ENCODE results near the gene DIO2.

DIO2 gene

GRCh38 chr14:80211153-80212022 is at the start of gene DIO2:
DIO2 (minus strand) TSS chr14:80211504; CDS start chr14:80211472, 32 bp downstream.
- DNase-seq, result peak in 48 of 56 donors; percentile 7 to 86 (median 49)

- DNase-seq, result no peak
These were observed 49.3 kb upstream of the DIO2 start for GRCh38 chr14:80260645-80261044.

GRCh38 chr14:80239631-80240030 is 28.3 kb upstream of the DIO2 start:
- no peak for DNase-seq

GRCh38 chr14:80237143-80237542 is 25.8 kb upstream of the DIO2 start:
- no peak for DNase-seq

GRCh38 chr14:80233470-80234089 is 22.3 kb upstream of the DIO2 start:
- DNase-seq, result no peak

DNA sequence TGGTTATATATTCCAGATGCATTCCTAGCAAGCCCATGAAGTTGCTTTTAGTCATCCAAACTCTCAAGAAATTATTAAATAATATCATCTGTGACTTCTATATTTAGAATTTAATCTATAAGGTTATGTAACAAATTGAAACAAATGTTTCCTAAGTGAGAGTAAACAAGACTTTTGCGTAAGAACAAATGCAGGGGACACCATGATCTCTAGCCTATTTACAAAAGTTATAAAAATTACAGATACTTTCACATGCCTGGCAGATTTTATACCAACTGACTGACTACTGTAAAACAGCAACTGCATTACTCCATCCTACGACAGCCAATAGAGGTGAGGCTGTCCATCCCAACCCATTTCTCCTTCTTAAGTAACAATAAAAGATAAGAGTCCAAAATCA is 20.4 kb upstream of the DIO2 start:
- no peak for DNase-seq

GRCh38 chr14:80223696-80224465 is 12.6 kb upstream of the DIO2 start:
- no peak for DNase-seq

DNA sequence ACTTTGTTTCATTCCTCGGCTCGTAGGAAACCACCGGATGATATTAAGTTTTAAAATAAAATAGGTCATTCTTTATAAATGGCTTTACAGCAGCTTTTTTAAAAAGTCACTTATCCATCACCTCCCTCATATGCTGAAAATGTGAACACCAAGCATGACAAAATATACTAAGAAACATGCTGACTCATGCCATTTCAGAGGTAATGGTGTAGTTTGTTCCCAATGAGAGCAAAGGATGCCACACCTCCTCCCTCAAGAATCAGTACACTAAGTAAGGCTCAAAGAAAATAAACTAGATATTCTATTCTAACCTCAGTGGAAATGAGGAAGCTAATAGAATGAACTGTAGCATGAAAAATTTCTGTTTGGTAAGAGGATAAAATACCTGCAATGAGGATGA is 5.5 kb upstream of the DIO2 start:
- no peak for DNase-seq

- DNase-seq, result peak in 3 of 56 donors; percentile 0 to 27 (median 3)
These were observed 4.7 kb upstream of the DIO2 start for GRCh38 chr14:80215756-80216581.

GRCh38 chr14:80215081-80215480 is 3.8 kb upstream of the DIO2 start:
- no peak for DNase-seq

- DNase-seq, result peak in 2 of 56 donors; percentile 4 to 14
These were observed 2.3 kb upstream of the DIO2 start for GRCh38 chr14:80213602-80214001.

GRCh38 chr14:80212023-80212397 is 706 bp upstream of the DIO2 start:
- DNase-seq, result no peak

DNA sequence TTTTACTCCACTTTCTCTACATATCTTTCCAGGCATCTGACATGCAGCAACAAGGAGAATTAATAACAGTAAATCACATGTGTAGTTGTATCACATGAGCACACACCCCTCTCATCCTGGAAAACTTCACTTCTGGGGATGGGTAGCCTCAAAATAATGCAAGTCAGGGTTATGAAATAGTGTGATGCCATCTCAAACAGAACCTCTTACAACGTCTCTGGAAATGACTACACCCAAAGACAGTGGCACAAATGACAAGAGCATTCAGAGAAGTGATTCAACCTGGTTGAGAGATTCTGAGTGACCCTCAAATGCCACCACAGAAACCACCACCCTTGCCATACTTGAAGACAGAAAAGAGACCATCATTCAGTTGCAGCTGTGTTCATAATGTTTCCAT is 2.8 kb downstream of the DIO2 start:
- no peak for DNase-seq

DNA sequence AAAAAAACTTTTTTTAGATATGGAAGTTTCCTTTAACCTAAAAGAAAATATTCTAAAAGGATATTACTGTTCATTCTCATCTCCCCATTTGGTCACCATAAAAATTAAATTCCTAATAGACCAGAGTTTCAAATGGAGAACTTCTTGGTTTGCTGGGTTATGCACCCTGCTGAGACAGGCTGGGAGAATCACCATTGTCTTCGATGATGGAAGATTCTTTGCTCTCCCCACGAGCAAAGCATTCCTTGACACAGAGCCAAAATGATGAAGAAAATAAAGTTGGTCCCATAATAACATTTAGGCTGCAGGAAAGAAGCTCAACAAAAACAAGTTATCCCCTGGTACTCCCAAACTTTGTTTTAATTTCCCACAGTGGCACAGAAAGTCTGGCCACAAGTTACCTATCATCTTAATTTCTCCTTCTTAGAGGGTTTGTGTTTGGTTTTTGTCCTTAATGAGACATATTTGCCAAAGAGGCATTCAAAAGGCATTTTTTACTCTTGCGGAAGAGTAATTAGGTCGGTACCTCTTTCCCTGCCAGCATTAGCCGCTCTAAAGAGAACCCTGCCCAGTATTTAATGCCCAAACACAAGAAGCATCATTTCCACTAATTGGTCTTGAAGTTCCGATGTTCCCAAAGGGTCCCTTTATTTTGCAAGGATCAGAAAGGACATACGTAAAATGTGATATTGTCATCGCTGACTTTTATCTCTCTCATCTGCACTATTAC is 4.8 kb downstream of the DIO2 start:
- DNase-seq, result peak in 2 of 56 donors; percentile 12 to 17

GRCh38 chr14:80202888-80203562 is 8.3 kb downstream of the DIO2 start:
- DNase-seq, result no peak

DNA sequence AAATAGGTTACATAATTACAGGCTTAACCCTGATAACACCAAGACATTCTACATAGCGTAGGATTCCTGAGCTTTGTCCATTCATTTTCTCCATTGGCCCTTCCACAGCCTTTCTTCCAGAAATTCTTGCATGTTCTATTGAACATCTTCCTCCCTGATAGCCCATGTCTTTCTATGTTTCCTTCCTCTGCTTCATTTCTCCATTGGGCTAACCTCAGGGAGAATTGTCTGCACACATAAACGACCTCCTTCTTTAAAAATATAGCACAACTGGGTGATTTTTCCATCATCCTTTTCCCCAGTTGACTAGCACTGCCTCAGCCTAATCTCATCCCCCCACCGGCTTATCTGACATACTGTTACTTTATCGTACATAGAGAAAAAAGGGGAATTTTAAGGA is 11.2 kb downstream of the DIO2 start:
- no peak for DNase-seq

- DNase-seq, result no peak
These were observed 22.7 kb downstream of the DIO2 start for GRCh38 chr14:80188571-80188970.

- DNase-seq, result no peak
These were observed 25.0 kb downstream of the DIO2 start for GRCh38 chr14:80186301-80186800.

GRCh38 chr14:80176893-80177292 is 34.4 kb downstream of the DIO2 start:
- DNase-seq, result no peak

Measured in amygdala (tissue), 56 donors.